Measurements from ENCODE around the gene AP1AR.

DNA sequence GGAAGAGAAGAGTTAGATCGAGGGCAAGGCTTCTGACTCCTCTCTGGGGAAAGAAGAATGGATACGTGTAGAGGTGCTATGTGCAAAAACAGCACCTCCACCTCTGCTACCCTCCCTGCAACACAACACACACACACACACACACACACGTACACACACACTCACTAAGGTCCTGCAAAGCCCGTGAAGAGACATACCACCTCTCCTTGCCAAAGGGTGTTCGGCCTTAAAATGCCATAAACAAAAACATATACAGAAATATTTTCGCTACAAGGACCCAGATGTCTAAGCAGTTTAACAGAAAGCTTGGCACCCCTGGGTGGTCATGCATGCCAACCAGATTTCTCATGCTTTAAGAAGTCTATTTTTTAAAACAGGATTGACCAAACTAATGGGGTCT, 52.6 kb downstream of the AP1AR start:
- TF ChIP-seq, protein P1, sequence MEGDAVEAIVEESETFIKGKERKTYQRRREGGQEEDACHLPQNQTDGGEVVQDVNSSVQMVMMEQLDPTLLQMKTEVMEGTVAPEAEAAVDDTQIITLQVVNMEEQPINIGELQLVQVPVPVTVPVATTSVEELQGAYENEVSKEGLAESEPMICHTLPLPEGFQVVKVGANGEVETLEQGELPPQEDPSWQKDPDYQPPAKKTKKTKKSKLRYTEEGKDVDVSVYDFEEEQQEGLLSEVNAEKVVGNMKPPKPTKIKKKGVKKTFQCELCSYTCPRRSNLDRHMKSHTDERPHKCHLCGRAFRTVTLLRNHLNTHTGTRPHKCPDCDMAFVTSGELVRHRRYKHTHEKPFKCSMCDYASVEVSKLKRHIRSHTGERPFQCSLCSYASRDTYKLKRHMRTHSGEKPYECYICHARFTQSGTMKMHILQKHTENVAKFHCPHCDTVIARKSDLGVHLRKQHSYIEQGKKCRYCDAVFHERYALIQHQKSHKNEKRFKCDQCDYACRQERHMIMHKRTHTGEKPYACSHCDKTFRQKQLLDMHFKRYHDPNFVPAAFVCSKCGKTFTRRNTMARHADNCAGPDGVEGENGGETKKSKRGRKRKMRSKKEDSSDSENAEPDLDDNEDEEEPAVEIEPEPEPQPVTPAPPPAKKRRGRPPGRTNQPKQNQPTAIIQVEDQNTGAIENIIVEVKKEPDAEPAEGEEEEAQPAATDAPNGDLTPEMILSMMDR (IDR thresholded peaks at IDR 0.05), result no peak
- no peak for TF ChIP-seq POLR2A (IDR thresholded peaks at IDR 0.05)
- no peak for TF ChIP-seq POLR2AphosphoS5 (IDR thresholded peaks at IDR 0.05)
- TF ChIP-seq EP300 (IDR thresholded peaks at IDR 0.05), result no peak

Data from suprapubic skin (tissue), 4 donors.